Endothelial cell of umbilical vein (primary cell): ENCODE measurements around the gene BNC2.

Experiments used
- CTCF ChIP-seq, 2 donors: IDR thresholded peaks; 1 replicate in 1 of 2; 2 replicates in 1 of 2; pipeline ENCODE4 v1.5.1; 2011; ENCODE audit warnings: low read length in 2 of 2, mild to moderate bottlenecking in 2 of 2, moderate library complexity in 2 of 2, control low read depth in 1 of 2, inconsistent platforms in 1 of 2, low read depth in 1 of 2; ENCODE audit not compliant: insufficient read depth in 1 of 2; ENCODE audit errors: extremely low read depth in 1 of 2
- EZH2 ChIP-seq: IDR thresholded peaks from 2 replicates; pipeline ENCODE4 v1.6.1; 2012; ENCODE audit warnings: borderline replicate concordance, low read depth, mild to moderate bottlenecking, moderate library complexity, low read length, inconsistent platforms; ENCODE audit not compliant: severe bottlenecking
- FOS ChIP-seq: IDR thresholded peaks from 2 replicates; pipeline ENCODE4 v1.6.1; 2011; ENCODE audit warnings: mild to moderate bottlenecking, low read length, moderate library complexity, borderline replicate concordance; ENCODE audit not compliant: insufficient read depth
- GATA2 ChIP-seq: IDR thresholded peaks from 2 replicates; pipeline ENCODE4 v1.7.0; 2011; ENCODE audit warnings: low read depth, mild to moderate bottlenecking, moderate library complexity, mixed read lengths, low read length; ENCODE audit not compliant: insufficient read length, insufficient read depth
- JUN ChIP-seq: IDR thresholded peaks from 2 replicates; pipeline ENCODE4 v1.6.1; 2011; ENCODE audit warnings: borderline replicate concordance, low read depth; ENCODE audit not compliant: insufficient read length, insufficient read depth
- MYC ChIP-seq: IDR thresholded peaks from one replicate; pipeline ENCODE4 v1.6.1; 2011; ENCODE audit warnings: mild to moderate bottlenecking, low read depth, low read length
- POLR2A ChIP-seq: IDR thresholded peaks from 2 replicates; pipeline ENCODE4 v1.6.1; 2012; ENCODE audit warnings: low read depth, mild to moderate bottlenecking, control low read depth, low read length
- POLR2AphosphoS5 ChIP-seq: IDR thresholded peaks from 2 replicates; pipeline ENCODE4 v1.6.1; 2012; ENCODE audit warnings: low read depth, mild to moderate bottlenecking, control low read depth, low read length, moderate library complexity; ENCODE audit not compliant: insufficient read depth
- TF ChIP-seq, protein P1 (sequence below): IDR thresholded peaks from 2 replicates; pipeline ENCODE4 v1.6.1; 2011; ENCODE audit not compliant: insufficient read depth, insufficient read length

DNA sequence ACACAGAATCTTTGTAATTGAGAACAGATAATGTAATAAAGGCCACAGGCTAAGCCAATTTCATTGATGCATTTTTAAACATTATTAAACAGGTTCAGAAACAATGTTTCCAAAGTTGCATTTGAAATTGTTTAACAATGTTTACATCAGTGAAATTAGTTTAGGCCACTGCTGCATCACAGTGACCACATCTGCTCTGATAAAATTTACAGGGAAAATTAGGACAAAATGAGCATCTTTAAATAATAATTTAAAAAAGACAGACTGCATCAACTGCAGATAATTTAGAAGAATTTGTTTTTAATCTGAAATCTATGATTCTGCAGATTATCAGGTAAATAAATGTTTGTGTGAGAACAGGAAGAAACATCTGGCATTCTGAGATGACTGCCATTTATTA lies 420.4 kb downstream of the BNC2 start:
- TF ChIP-seq CTCF (IDR thresholded peaks at IDR 0.05; ENCODE audit: extremely low read depth in 1 of 2, insufficient read depth in 1 of 2, low read depth in 1 of 2, low read length in 2 of 2) = no peak
- TF ChIP-seq POLR2AphosphoS5 = no peak
- no peak for TF ChIP-seq POLR2A
- no peak for TF ChIP-seq EZH2
- TF ChIP-seq MYC = no peak
- TF ChIP-seq FOS = no peak
- TF ChIP-seq JUN = no peak
- TF ChIP-seq, protein P1, sequence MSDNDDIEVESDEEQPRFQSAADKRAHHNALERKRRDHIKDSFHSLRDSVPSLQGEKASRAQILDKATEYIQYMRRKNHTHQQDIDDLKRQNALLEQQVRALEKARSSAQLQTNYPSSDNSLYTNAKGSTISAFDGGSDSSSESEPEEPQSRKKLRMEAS = no peak
- no peak for TF ChIP-seq GATA2
